GM12874 (cell line): ENCODE results near the gene CD84.

Experiments used
- TF ChIP-seq, protein P1 (sequence below): IDR thresholded peaks from 2 replicates; pipeline ENCODE4 v1.5.1; 2011; ENCODE audit warnings: low read depth, mild to moderate bottlenecking, control low read depth, low read length, moderate library complexity; ENCODE audit not compliant: insufficient read depth

CD84 gene

DNA sequence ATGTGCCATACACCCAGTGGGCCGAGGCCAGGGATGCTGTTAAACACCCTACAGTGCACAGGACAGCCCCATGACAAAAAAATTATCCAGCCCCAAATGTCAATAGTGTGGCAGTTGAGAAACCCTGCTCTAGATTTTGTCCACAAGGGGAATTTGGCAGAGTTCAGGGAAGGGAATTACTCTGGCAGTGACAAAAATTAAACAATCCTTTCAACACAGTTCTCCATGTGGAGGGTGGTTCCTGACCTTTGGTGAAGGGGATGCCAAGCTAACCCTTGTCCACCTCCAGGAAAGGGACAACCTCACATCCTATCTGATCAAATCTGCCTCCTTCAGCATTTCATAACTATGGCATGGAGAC, 28.4 kb upstream of the CD84 start:
- TF ChIP-seq, protein P1, sequence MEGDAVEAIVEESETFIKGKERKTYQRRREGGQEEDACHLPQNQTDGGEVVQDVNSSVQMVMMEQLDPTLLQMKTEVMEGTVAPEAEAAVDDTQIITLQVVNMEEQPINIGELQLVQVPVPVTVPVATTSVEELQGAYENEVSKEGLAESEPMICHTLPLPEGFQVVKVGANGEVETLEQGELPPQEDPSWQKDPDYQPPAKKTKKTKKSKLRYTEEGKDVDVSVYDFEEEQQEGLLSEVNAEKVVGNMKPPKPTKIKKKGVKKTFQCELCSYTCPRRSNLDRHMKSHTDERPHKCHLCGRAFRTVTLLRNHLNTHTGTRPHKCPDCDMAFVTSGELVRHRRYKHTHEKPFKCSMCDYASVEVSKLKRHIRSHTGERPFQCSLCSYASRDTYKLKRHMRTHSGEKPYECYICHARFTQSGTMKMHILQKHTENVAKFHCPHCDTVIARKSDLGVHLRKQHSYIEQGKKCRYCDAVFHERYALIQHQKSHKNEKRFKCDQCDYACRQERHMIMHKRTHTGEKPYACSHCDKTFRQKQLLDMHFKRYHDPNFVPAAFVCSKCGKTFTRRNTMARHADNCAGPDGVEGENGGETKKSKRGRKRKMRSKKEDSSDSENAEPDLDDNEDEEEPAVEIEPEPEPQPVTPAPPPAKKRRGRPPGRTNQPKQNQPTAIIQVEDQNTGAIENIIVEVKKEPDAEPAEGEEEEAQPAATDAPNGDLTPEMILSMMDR = no peak

DNA sequence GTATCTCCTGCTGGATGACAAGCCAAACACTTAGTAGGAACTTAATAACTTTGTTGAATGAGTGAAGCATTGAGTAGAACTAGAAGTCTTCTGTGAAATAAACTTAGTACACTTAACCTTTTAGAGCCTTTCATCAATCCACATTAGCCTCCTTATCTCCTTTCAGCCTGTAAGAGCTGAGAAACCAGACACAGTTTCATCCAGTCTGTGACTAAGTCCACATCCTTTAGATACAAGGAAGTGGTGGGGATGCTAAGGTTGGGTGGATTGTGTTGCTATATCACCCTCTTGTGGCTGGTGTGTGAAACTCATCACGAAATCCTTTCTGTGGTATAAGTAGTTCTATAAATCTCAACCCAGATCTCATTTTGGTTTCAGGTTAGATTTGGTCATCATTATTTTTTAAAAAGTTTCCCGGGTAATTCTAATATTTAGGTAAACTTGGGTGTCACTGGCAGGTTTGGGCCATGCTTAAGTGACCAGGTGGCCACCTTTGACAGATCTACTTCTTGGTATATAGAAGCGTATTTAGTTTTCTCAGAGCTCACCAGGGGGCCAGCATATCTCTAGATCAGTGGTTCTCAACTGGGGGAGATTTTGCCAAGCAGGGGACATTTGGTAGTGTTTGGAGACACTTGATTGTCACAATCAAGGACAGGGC, 27.8 kb upstream of the CD84 start:
- TF ChIP-seq, protein P1 = peak; percentile 65

DNA sequence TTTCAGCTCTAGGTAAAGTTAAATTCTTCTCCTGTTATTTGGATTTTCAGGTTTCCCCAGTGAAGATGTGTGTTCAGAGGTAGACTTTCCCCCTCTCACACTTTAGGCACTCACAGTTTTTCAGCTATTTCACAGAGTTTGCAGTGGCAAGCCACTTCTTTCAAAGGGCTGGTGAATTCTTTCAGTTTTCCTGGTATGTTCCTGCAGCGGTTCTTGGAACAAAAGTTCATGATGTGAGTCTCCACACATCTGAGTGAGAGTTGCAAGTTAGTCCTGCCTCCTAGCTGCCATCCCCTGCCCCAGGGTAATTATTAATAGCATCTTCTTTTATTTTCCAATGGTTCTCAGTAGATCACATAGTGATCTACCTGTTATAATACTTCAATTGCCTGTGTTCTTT, 27.3 kb upstream of the CD84 start:
- TF ChIP-seq, protein P1 = no peak

DNA sequence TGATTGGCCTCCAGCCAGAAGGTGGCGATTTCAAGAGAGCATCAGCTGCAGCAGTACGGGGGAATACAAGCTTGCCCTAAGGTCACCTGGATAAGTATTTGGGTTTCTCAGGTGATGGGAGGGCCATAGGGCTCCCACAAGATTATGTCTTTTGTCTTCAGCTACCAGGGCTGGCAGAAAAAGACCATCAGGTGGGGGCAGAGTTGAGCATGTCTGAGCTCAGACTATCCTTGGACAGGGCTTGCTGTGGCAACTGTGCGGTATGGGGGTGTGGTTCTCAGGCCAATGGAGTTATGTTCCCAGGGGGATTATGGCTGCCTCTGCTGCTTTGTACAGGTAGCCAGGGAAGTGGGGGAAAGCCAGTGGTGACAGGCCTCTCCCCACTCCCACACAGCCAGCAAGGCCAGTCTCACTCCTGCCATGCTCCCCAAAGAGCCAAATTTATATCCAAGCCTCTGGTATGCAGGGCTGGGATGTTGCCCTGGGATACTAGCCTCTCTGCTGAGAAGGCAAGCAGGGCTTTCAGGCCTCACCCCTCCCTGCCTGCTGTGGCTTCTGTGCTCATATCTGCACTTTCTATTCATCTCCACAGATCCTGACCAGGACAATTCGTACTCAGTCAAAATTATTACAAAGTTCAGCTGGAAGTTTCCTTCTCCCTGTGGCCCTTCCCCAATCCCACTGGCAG, 26.6 kb upstream of the CD84 start:
- TF ChIP-seq, protein P1 = no peak

DNA sequence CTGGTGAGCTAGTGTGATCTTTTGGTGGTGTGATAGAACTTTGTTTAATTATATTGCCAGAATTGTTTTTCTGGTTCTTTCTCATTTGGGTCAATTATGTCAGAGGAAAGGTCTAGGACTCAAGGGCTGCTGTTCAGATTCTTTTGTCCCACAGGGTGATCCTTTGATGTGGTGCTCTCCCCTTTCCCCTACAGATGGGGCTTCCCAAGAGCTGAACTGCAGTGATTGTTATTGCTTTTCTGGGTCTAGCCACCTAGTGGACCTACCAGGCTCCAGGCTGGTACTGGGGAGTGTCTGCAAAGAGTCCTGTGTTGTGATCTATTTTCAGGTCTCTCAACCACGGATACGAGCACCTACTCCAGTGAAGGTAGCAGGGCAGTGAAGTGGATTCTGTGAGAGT, 25.9 kb upstream of the CD84 start:
- TF ChIP-seq, protein P1 = no peak

DNA sequence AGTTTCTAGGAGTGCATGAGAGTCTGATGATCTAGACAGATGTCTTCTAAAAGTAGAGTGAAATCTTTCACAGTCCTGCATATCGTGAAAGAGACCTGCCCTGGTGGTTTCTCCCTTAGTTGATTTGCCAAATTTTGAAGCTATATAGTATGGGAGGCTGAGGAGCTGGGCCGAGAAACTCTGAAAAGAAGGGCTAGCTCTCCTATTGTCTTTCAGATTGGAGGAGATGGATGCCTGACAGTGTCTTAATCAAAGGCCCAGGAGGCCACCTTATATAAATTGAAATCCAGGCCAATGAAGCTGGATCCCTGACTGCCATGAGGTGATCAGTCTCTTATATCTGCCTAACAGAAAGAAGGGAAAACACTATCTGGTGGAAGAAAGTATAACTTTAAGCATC, 18.4 kb upstream of the CD84 start:
- TF ChIP-seq, protein P1 = no peak

DNA sequence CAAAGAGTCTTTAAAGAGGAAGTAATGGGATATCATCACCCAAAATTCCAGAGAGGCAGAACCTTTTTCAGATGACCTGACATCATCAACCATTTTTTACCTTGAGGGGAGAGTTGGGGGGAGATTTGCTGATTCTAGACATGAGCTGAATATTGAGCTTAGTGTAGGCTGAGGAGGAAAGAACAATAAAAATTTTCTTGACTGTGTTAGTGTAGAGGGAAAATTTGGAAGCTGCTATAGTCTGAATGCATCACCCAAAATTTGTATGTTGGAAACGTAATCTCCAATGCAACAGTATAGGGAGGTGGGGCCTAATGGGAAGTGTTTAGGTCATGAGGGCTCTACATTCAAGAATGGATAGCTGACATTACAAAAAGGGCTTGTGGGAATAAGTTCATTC, 17.8 kb upstream of the CD84 start:
- TF ChIP-seq, protein P1 = no peak
